Measurements from ENCODE around the gene TCEA2.
A peak's percentile ranks its signal among the peaks of the same experiment; 100 is the strongest.

The TCEA2 gene

GRCh38 chr20:64077541-64077875, 14.5 kb downstream of the TCEA2 start:
- H3K9me3 ChIP-seq (ENCODE audit: severe bottlenecking): no peaks in the 10 kb centered on the region
- no peak for DNase-seq
- H3K4me3 ChIP-seq (ENCODE audit: low read depth, low read length): no peak overlapping the region
- H3K27ac ChIP-seq: no peak overlapping the region
- no peaks in the 10 kb centered on the region for H3K36me3 ChIP-seq
- TF ChIP-seq CTCF (IDR thresholded peaks at IDR 0.05; ENCODE audit: low read depth, low read length): no peak
- H3K27me3 ChIP-seq (ENCODE audit: insufficient read depth, low read depth, severe bottlenecking): no peaks in the 10 kb centered on the region

GRCh38 chr20:64077876-64078551, 15.0 kb downstream of the TCEA2 start:
- no peak for DNase-seq
- Histone ChIP-seq H3K36me3 (no peaks in the 10 kb centered on the region), H3K9me3 (ENCODE audit: severe bottlenecking) (no peaks in the 10 kb centered on the region), H3K4me3 (ENCODE audit: low read depth, low read length) (no peak overlapping the region), H3K27ac (no peak overlapping the region), H3K27me3 (ENCODE audit: insufficient read depth, low read depth, severe bottlenecking) (no peaks in the 10 kb centered on the region)
- TF ChIP-seq CTCF (IDR thresholded peaks at IDR 0.05; ENCODE audit: low read depth, low read length): no peak

GRCh38 chr20:64078934-64079272, 15.9 kb downstream of the TCEA2 start:
- H3K9me3 ChIP-seq (ENCODE audit: severe bottlenecking): no peaks in the 10 kb centered on the region
- peak overlapping the region; percentile 64 for H3K4me3 ChIP-seq (ENCODE audit: low read depth, low read length)
- H3K27me3 ChIP-seq (ENCODE audit: insufficient read depth, low read depth, severe bottlenecking): no peaks in the 10 kb centered on the region
- H3K36me3 ChIP-seq: no peaks in the 10 kb centered on the region
- no peak overlapping the region for H3K27ac ChIP-seq
- TF ChIP-seq CTCF (IDR thresholded peaks at IDR 0.05; ENCODE audit: low read depth, low read length): no peak
- no peak for DNase-seq

GRCh38 chr20:64079273-64080012, 16.4 kb downstream of the TCEA2 start, which contains the start of gene RGS19:
Gene RGS19, minus strand, starts transcription at chr20:64079518. Its CDS starts 2,632 bp downstream, at chr20:64076886.
- Histone ChIP-seq H3K36me3 (no peaks in the 10 kb centered on the region), H3K27ac (peak within 1 kb of the TSS; percentile 45), H3K9me3 (ENCODE audit: severe bottlenecking) (no peaks in the 10 kb centered on the region), H3K27me3 (ENCODE audit: insufficient read depth, low read depth, severe bottlenecking) (no peaks in the 10 kb centered on the region), H3K4me3 (ENCODE audit: low read depth, low read length) (peak within 1 kb of the TSS; percentile 64)
- DNase-seq: peak; percentile 55
- TF ChIP-seq CTCF (IDR thresholded peaks at IDR 0.05; ENCODE audit: low read depth, low read length): no peak

GRCh38 chr20:64080013-64080812, 17.2 kb downstream of the TCEA2 start, which contains the start of gene OPRL1:
Gene OPRL1, plus strand, starts transcription at chr20:64080082. Its CDS starts 12,639 bp downstream, at chr20:64092721.
- H3K4me3 ChIP-seq (ENCODE audit: low read depth, low read length): peak within 1 kb of the TSS; percentile 64
- no peaks in the 10 kb centered on the region for H3K27me3 ChIP-seq (ENCODE audit: insufficient read depth, low read depth, severe bottlenecking)
- DNase-seq: no peak
- no peaks in the 10 kb centered on the region for H3K9me3 ChIP-seq (ENCODE audit: severe bottlenecking)
- peak within 1 kb of the TSS; percentile 45 for H3K27ac ChIP-seq
- H3K36me3 ChIP-seq: no peaks in the 10 kb centered on the region
- no peak for TF ChIP-seq CTCF (IDR thresholded peaks at IDR 0.05; ENCODE audit: low read depth, low read length)

Data from WERI-Rb-1 (cell line).